ENCODE measurements around the gene IL1RAPL2. TPM values are rescaled to one million over a fixed set of nuclear protein-coding genes. Genes with fewer than 3 reads are reported as not detected.

The IL1RAPL2 gene
- total RNA-seq, 4 donors from 2014 or later, result 0.19 to 0.38 TPM; not detected in 2

DNA sequence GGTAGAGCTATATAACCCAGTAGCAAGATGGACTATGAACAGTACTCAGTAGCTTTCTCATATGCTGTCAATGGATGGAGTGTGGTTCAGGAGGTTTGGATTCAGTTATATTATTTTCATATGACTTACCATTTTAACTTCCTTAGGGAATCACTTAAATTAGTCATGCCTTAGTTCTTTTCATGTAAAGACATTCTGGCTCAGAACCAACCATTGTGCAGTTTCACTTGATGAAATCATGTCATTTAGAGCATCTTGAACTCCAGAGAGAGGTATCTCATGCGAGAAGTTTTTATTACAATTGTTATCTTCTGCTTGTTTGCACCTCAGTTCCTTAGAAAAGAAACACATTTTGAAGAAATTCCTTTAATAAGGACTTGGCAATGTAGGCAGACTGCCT, 55.8 kb downstream of the IL1RAPL2 start:
- intact Hi-C loops (cut with DNase I; ENCODE audit: low total_unique reads), result no loop called here
- H3K4me3 ChIP-seq (ENCODE audit: low read depth, poor library complexity, severe bottlenecking), result no peak overlapping the region
- 48 to 67% methylated on average over 1 of the region's 1 CpG for WGBS, 2 donors
- DNase-seq (ENCODE audit: low spot score in 2 of 2), result no peak
- TF ChIP-seq, protein P1, sequence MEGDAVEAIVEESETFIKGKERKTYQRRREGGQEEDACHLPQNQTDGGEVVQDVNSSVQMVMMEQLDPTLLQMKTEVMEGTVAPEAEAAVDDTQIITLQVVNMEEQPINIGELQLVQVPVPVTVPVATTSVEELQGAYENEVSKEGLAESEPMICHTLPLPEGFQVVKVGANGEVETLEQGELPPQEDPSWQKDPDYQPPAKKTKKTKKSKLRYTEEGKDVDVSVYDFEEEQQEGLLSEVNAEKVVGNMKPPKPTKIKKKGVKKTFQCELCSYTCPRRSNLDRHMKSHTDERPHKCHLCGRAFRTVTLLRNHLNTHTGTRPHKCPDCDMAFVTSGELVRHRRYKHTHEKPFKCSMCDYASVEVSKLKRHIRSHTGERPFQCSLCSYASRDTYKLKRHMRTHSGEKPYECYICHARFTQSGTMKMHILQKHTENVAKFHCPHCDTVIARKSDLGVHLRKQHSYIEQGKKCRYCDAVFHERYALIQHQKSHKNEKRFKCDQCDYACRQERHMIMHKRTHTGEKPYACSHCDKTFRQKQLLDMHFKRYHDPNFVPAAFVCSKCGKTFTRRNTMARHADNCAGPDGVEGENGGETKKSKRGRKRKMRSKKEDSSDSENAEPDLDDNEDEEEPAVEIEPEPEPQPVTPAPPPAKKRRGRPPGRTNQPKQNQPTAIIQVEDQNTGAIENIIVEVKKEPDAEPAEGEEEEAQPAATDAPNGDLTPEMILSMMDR (IDR thresholded peaks at IDR 0.05), result no peak
- TF ChIP-seq POLR2A (IDR thresholded peaks at IDR 0.05), result no peak

DNA sequence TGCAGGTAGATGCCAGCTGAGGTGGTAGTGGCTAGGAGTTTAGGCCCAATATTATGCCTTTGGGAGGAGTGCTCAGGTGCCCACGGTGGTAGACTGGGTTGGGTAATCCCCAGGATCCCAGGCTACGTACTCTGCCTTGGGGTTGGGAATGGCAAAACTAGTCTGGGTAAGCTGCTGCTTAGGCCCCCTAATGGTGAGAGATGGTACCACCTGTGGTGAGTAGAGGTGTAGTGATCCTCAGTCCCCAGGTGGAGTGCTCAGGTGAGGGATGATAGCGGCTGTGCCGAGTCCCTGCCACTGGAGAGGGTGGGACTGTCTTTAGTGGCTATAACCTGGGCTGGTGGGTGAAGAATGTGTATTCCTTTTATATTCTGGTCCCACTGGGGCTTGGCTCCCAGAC, 75.2 kb downstream of the IL1RAPL2 start:
- TF ChIP-seq, protein P1 (IDR thresholded peaks at IDR 0.05), result no peak
- no peak for TF ChIP-seq POLR2A (IDR thresholded peaks at IDR 0.05)
- no peak overlapping the region for H3K4me3 ChIP-seq (ENCODE audit: low read depth, poor library complexity, severe bottlenecking)
- intact Hi-C loops (cut with DNase I; ENCODE audit: low total_unique reads), result no loop called here
- DNase-seq (ENCODE audit: low spot score in 2 of 2), result no peak
- 90 to 92% methylated on average over 2 to 4 of the region's 4 CpGs for WGBS, 2 donors

DNA sequence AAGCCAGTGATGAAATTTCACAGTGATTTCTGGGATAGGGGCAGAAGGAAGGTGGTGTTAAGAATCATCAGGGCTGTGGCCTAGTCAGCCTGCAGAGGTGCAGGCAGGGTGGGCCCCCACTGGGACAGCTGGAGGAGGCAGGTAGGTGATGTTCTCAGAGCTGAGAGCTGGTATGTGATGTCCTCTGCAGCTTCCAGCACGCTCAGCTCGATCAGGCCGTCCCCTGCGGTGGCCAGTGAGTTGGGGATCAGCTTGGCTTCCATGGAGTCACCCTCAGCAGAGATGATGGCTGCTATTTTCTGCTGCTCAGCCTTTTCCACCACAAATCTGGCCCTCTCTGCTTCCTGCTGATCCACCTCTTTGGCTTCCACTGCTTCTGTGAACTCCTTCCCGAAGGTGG, 81.1 kb downstream of the IL1RAPL2 start:
- 86 to 100% methylated on average over 5 of the region's 5 CpGs for WGBS, 2 donors
- no peak for TF ChIP-seq POLR2A (IDR thresholded peaks at IDR 0.05)
- TF ChIP-seq, protein P1 (IDR thresholded peaks at IDR 0.05), result no peak
- intact Hi-C loops (cut with DNase I; ENCODE audit: low total_unique reads), result no loop called here
- DNase-seq (ENCODE audit: low spot score in 2 of 2), result peak in 1 of 2 donors; percentile 65
- no peak overlapping the region for H3K4me3 ChIP-seq (ENCODE audit: low read depth, poor library complexity, severe bottlenecking)

DNA sequence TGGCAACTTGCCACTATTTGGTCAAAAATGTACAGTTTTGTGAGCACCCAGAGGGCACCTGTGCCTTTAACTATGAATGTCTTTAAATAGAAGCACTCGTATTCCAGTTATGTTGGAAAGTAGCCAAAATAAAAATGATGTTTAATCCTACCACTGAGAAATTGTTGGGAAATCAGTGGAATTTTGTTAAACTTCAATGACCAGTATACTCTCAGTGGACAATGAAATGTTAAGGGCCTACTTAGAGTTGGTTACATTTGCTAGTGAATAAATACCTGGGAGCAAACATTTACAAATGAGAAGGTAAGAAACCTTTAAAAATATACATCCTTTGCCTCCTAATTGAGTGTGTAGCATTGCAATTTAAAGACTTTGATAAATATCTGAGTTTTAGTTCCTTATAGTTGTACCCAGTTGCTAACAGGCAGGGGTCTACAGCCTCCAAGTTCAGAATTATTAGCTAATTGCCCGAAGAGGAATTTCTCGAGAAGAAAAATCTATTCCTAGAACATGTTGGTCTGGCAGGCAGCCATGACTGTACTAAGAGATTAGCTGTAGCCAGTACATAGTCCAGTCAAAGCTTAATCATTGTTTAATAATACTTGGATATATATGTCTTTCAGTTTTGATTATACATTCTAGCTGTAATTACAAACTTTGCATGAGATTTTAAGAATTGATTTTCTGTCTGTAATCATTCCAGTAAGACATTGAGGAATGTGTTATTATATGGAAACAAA, 93.2 kb downstream of the IL1RAPL2 start:
- WGBS, 2 donors, result 11 to 27% methylated on average over 3 of the region's 3 CpGs
- TF ChIP-seq POLR2A (IDR thresholded peaks at IDR 0.05), result no peak
- TF ChIP-seq, protein P1 (IDR thresholded peaks at IDR 0.05), result no peak
- H3K4me3 ChIP-seq (ENCODE audit: low read depth, poor library complexity, severe bottlenecking), result no peak overlapping the region
- intact Hi-C loops (cut with DNase I; ENCODE audit: low total_unique reads), result no loop called here
- no peak for DNase-seq (ENCODE audit: low spot score in 2 of 2)

DNA sequence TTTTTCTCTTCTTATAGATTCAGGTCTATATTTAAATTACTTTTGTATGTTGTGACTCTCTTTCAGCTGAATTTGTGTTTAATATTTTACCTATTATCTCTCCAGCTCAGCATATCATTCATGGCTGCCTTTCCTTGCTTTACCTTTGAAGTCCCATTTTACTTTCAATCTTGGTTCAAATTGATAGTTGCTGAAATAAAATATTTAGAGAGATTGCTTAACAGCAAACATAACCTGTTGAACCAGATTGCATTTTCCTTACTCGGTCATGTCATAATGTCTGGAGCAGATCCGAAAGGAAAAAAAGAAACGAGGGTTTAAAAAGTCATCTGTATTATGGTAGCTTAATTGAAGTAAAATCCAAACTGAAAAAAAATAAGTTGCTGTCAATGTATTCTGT, 94.1 kb downstream of the IL1RAPL2 start:
- WGBS, 2 donors, result 49 to 52% methylated on average over 3 of the region's 3 CpGs
- no peak overlapping the region for H3K4me3 ChIP-seq (ENCODE audit: low read depth, poor library complexity, severe bottlenecking)
- TF ChIP-seq, protein P1 (IDR thresholded peaks at IDR 0.05), result no peak
- intact Hi-C loops (cut with DNase I; ENCODE audit: low total_unique reads), result no loop called here
- DNase-seq (ENCODE audit: low spot score in 2 of 2), result no peak

DNA sequence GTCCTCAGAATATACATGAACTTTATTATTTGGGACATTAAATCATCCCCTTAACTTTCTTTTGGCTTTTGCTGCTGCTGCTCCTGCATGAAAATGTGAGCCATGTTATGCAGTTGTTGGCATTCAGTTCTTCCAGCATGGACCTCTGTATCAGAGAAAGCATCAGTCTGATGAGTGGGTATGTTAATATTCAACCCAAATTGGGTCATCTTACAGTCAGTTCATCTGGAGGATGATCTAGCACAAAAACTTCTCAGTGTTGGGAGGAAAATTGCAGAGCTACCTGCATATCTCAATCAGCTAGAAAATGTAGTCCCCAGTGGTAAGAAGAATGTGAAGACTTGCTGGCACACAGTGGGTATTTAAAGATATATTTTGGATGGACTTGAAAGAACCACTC, 96.7 kb downstream of the IL1RAPL2 start:
- no peak for DNase-seq (ENCODE audit: low spot score in 2 of 2)
- no peak overlapping the region for H3K4me3 ChIP-seq (ENCODE audit: low read depth, poor library complexity, severe bottlenecking)
- intact Hi-C loops (cut with DNase I; ENCODE audit: low total_unique reads), result no loop called here
- TF ChIP-seq, protein P1 (IDR thresholded peaks at IDR 0.05), result no peak
- no peak for TF ChIP-seq POLR2A (IDR thresholded peaks at IDR 0.05)
